ENCODE measurements around the gene MAGEA10.
"Not testable (repeated sequence)": the region's sequence is repeated elsewhere in the genome, so short reads cannot be mapped to it uniquely, and the experiment has no call there.

MAGEA10 gene

DNA sequence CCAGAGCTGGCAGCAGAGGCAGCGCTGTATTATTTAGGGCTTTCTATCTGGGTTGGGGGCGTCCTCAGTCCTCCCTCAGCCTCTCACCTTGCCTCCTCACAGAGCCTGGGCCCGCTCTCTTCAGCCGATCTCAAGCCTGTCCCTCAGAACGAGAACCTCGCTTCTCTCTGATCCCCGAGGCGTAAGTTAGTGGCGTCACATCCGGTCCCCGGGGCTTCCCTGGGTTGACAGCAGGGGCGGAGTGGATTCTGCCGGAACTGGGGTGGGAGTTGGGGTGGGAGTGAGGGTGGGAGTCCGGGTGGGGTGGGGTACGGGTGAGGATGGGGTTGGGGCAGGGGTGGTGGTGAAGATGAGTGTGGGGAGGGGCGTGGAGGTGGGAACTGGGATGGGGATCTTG is at the start of gene MAGEA10:
Gene MAGEA10 (minus strand): TSS at position 190 of the 397 bp plus-strand sequence. CDS start 2,957 bp downstream, outside the sequence.
- no peak for DNase-seq (ENCODE audit: low read depth)

DNA sequence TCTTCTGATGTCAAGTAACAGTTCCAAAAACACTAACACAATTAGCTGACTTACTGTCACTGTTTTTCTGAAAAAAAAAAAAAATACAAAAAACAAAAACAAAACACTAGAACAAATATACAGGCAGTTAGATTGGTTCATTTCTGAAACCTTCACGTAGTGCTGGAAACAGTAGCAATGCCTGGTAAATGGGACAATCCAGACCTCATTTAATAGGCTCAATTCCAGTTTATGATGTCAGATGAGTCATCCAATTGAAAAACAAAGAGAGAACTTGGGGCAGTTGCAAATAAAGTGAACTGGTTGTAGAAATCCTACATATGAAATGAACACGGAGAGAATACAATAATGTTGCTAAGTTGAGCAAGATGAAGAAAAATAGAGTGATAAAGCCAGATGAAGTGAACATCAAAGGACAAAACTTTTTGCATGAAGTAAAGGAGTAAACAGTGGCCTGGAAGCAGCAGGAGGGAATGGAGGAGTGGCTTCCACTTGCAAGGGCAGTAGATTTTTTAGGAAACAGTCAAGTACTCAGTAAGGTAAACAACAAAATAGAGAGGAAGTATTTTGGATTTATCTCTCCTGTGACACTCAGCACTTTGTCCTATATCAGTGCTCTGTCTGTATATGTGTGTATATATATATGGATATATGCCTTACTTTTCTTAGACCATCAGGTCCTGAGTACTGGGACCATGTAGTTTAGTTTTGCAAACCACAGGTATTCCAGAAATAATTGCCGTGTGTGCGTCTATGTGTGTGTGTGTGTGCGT is 39.3 kb upstream of the MAGEA10 start:
- no peak for DNase-seq (ENCODE audit: low read depth)

DNA sequence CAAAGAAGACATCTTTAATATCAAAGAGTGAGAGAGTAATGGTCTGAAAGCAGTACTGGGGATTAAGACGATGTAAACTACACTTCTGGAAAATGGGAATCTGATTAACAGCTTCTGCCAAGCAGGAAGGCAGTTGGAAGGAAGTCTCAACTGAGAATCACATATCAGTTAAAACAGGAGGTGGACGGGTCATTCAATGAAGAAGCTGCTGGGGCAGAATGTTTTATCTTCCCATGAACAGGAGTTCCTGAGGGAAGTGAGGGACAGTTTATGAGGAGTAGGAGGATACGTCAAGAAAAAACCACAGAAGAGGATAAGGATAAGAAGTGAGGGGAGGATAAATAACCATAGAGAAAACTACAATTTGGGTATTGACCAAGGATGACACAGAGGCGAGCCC is 38.7 kb upstream of the MAGEA10 start:
- no peak for DNase-seq (ENCODE audit: low read depth)

DNA sequence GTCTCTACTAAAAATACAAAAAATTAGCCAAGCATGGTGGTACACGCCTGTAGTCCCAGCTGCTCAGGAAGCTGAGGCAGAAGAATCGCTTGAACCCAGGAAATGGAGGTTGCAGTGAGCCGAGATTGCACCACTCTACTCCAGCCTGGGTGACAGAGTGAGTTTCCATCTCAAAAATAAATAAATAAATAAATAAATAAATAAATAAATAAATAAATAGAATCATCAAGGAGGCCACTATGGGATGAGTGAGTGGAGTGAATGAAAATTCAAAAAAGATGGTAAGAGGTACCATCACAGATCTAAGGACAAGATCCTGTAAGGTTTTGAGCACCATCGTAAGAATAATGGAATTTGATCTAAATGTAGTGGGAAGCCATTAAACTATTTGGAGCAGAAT is 37.5 kb upstream of the MAGEA10 start:
- DNase-seq (ENCODE audit: low read depth), result not testable (repeated sequence)

DNA sequence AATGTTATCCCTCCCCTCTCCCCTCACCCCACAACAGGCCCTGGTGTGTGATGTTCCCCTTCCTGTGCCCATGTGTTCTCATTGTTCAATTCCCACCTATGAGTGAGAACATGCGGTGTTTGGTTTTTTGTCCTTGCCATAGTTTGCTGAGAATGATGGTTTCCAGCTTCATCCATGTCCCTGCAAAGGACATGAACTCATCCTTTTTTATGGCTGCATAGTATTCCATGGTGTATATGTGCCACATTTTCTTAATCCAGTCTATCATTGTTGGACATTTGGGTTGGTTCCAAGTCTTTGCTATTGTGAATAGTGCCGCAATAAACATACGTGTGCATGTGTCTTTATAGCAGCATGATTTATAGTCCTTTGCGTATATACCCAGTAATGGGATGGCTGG is 35.5 kb upstream of the MAGEA10 start:
- DNase-seq (ENCODE audit: low read depth), result not testable (repeated sequence)

DNA sequence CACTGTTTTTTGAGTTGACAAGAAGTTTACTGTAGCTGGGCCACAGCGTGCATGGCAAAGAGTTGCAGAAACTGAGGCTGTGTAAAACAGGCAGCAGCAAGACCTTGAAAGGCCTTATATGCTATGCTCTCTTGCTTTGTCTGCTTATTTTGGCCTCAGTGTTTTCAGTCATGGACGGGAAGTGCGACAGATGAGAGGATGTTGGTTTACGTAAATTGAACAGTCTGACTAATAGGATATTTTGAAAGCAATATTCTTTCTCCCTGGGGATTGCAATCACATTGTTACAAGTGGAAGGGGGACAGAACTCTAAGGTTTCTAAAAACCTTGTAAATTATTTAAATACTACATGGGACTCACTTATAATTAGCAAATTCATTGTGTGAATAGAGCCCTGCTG is 32.2 kb upstream of the MAGEA10 start:
- DNase-seq (ENCODE audit: low read depth), result no peak

DNA sequence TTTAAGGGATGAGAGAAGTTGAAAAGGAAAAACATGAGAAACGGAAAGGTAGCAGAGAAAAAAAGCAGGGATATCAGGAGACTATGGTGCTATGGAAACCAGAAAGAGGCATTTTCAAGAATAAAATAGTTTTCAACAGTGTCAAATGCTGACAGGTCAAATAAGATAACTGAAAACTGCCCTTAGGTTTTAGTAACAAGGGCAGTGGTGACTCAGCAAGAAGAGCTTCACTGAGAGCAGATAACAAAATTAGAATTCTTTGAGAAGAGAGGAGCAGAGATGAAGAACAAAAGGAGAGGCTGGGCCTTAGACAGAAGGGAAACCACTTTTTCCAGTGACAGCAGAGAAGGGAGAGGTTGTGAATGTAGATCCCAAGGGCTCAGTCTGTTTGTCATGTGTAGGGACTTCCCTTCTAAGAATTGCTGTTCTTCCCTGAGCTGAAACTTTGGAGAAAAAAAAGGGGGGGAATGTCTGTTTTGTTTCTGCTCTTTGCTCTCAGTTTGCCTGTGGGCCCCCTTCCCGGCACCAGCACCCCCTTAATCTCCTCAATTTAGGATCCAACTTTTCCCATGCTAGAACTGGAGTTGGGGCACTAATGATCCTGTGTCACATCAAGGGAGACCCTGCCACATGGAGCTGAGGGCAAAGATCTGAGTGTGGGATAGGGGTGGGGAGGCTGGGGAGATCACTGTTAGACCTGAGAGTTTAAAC is 26.8 kb upstream of the MAGEA10 start:
- no peak for DNase-seq (ENCODE audit: low read depth)

DNA sequence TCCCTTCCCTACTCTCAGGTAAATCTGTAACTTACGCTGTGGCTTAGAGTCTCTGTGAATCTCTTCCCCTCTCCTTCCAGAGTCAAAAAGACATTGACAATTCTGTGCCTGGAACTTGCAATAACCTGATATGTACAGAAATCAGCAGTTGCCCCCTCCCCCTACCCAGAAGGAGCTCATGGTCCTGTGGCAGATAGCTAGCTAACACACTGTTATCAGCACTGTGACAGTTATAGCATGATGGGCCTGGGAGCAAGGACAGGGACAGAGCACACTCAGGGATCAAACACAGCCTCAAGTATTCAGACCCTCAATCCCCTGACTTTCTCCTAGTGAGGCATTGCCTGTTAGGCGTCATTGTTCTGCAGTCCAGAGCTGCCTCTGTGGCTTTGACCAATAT is 18.7 kb upstream of the MAGEA10 start:
- no peak for DNase-seq (ENCODE audit: low read depth)

DNA sequence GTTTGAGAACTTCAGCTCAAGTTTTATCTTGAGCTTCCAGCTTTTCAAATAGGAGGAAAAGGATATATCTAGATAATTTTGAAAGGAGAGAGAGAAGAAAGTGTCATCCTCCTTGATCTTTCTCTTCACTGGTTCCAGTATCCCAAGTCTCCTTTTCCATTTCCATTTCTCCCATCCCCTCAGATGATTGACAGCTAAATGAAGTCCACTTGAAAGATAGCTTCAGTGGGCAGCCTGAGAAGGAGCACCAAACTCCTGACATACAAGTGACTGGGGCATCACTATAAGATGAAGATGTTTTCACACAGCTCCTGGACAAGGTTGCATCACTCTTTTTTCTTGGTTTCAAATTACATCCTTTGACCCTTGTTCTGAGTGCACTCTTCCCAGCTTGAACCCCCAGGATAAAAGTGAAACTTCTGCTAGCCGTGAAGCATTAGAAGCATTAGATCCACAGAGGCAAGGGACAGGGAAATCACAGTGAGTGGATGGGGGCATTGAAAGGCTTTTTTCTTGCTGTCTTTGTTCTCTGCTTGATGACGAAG is 17.5 kb upstream of the MAGEA10 start:
- no peak for DNase-seq (ENCODE audit: low read depth)

DNA sequence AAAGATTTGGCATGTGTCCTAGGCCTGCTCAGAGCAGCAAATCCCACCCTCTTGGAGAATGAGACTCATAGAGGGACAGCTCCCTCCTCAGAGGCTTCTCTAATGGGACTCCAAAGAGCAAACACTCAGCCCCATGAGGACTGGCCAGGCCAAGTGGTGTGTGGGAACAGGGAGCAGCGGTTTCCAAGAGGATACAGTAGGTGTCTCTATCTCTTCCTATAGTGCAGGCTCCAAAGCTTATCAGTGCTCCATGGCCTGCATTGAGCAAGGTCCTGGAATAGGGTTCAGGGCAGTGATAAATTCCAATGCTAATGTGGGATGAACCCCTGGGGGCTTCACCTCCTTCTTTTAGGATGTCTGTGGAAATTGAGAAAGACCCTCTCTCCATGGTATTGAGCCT is 15.7 kb upstream of the MAGEA10 start:
- no peak for DNase-seq (ENCODE audit: low read depth)

DNA sequence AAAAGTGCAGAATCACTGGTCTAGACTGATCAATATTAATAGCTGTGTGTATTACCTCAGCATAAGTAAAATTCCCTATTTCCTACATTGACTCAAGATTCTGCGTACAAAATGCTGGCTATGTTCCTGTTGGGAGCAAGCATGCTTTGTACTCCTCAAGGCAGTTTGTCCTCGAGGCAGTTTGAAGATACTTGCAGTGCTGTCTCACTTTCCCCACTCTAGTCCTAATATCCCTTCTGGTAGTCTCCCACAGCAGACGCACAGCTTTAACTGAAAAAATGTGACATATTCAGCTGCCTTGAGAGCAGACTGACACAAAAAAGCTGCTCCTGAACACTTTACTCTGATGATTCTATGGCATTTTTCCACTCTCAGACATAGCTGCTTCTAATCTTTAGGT is 12.9 kb upstream of the MAGEA10 start:
- DNase-seq (ENCODE audit: low read depth), result no peak

DNA sequence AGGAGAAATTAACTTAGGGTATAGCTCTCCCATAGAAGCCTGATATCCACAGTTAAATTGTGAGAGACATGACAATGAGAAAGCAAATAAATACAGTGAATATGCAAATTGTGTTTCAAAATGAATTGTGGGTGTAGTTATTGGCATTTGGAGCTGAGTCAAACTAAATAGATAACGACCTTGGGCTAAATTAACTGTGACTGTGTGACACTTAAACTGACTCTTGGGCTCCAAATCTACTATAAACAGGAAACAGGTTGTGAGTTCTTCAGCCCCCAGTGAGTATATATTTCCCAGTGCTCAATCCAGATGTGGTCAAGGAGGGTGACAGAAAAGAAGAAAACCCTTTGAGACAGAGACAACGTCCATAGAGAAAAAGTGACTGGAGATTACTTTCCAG is 11.3 kb upstream of the MAGEA10 start:
- DNase-seq (ENCODE audit: low read depth), result no peak

DNA sequence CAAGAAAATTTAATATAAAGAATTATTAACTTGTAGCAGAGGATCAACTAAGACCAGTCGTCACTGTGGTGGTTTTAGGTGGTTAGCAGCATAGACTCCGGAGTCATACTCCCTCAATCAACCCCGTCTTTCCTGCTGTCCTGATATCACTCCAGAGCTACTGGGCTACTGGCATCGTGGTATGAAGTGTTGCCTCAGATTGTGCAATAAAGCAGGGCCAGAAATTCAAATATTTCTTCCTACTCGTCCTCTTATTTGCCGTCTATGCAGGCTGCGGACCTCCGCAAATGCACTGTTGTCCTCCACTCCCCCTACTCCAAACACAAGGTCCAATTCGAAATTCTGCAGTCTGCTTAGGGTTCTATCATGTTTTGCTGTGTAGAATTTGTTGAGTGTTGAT is 1.2 kb upstream of the MAGEA10 start:
- no peak for DNase-seq (ENCODE audit: low read depth)

DNA sequence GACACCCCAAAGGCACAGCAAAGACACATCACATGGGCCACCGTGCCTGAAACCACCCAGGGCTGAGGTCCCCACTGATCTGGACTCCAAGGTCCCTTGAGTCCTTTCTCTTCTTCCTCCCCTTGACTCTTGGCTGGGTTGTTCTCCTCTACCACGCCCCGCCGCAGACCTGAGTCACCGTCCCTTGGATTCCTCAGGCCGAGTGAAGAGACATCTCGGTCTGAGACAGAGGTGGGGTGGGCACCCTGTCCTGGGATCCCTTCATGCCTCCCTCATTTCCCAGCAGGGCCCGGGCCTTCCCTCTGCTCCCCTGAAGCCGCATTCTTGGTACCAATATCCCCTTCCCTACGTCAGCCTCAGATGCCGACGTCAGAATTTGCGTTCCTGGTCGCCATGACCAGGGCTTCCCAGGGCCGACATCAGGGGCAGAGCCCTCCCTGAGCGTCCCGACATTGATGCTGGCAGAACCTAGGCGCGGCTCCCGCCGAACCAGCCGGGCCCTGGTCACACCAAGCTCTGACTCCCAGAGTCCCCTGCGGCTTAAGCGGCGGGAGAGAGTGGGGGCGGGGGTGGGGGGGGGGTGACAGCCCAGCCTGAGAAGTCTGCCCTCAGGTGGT is 498 bp downstream of the MAGEA10 start:
- no peak for DNase-seq (ENCODE audit: low read depth)

DNA sequence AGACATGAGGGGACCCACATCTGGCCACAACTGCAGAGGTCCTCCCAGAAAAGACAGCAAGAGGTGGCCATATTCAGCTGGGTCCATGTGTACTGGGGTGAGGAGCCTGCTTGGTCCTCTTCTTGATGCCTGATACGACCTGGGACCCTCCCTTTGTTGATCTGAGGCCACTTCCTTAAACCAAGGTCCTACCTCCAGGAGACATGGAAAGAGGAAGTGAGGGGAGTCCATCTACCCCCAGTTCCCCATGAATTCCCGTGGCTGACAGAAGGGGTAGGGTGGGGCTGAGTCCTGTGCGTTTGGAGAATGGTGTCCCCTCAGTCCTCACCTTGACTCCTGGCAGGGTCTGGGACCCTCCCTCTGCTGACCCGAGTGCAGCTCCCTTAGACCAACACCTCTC is 2.1 kb downstream of the MAGEA10 start:
- DNase-seq (ENCODE audit: low read depth), result no peak

DNA sequence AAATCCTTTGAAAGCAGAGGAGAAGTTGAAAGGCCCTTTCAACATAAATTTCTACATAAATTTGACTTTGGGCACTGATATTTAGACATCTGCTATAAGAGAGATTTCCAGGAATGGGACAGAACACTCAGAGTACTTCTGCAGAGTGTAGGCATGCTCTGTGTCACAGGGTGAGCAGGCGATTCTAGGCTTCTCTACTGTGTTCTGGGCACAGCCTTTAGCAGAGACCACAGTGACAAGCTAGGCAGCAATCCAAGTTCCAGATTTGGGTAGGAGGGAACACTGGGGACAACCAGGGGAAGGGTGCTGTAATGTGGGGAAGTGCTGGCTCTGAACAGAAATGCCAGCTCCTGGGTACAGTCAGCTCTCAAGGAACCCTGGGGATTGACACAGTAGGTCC is 6.9 kb downstream of the MAGEA10 start:
- DNase-seq (ENCODE audit: low read depth), result no peak

DNA sequence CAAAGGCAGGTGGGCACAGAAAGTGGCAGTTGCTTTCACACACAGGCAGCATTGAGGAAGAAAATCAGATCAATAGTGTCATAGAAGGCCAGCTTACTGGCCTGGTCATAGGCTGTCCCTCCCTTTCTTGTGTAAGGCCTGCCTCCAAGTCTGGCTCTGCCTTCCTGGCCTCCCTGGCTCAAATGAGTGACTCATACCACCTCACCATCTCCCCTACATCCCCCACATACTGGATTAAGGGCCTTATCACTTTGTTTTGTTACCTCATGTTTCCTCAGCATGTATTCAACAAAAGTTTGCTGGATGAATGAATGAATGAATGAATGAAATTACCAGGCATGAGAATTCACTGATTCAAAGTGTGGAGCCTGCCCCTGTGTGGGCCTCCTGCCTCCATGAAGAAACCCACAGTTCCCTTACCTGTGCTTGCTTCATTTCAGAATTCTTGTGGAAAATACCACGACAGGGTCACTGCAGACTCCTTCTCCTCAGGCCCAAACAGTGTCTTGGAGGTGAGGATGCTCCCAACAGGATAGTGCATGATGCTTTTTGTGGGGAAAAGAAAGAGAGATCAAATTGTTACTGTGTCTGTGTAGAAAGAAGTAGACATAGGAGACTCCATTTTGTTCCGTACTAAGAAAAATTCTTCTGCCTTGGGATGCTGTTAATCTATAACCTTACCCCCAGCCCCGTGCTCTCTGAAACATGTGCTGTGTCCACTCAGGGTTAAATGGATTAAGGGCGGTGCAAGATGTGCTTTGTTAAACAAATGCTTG is 9.1 kb downstream of the MAGEA10 start:
- DNase-seq (ENCODE audit: low read depth), result not testable (repeated sequence)

DNA sequence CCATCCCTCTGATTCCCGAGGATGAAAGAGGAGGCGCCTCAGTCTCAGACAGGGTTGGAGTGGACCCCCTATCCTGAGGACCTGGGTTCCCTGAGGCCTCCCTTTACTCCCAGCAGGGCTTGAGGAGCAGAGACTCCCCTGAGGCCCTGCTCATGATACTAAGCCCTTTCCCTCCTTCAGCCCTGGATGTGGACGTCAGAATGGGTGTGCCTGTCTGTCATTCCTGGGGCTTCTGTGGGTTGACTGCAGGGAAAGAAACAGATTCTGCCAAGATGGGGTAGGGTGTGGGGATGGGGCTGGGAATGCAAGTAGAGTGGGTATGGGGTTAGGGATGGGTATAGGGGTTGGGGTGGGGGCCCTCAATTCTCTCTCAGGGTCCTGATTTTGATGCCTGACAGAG is 21.1 kb downstream of the MAGEA10 start:
- DNase-seq (ENCODE audit: low read depth), result no peak

DNA sequence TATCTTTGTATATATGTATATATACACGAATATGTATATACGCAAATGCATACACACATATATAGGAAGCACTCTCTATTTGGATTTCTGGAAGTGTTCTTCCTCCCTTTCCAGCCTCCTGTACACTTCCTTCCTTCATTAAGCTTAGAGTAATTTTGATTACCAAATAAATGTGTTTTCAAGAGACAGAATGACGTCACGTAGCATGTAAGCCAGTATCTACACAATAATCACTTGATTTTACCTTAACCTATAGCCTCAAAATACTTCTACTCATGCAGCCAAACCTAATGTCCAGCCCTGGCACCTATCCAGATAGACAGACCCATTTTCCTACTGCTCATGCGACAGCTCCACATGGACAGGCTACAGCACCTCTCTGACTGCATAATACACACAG is 29.9 kb downstream of the MAGEA10 start:
- no peak for DNase-seq (ENCODE audit: low read depth)

DNA sequence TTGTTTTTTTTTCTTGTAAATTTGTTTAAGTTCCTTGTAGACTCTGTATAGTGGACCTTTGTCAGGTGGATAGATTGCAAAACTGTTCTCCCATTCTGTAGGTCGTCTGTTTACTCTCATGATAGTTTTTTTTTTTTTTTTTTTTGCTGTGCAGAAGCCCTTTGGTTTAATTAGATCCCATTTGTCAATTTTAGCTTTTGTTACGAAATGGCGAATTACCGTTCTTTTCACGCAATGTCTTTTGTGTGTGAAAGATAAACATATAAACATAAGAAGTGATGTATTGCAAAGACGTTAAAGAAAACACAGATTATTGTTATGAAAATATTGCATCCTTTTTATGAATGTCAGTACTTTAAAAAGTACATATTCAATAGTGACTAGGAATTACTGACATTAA is 34.5 kb downstream of the MAGEA10 start:
- DNase-seq (ENCODE audit: low read depth), result no peak

DNA sequence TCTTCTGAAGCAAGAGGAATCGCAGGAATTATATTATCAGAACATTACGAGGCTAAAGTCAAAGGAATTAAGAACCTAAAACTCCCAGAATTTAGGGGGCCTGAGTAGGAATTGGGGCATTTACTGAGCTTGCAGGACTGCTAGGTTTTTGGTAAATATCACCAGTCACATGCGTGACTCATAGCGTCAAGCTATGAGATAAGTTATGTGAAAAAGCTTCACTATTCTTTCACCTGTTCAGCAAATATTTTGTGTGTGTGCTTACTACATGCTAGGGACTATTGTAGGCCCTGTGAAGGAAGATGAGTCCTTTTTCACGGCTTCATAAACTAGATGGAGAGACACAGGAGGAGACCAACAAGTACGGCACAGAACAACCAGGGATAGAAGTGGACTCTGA is 52.2 kb downstream of the MAGEA10 start:
- no peak for DNase-seq (ENCODE audit: low read depth)

Measured in GM04503 (cell line).